ENCODE data around the gene ALMS1.
"Not testable (repeated sequence)": the region's sequence is repeated elsewhere in the genome, so short reads cannot be mapped to it uniquely, and the experiment has no call there.

The ALMS1 gene

DNA sequence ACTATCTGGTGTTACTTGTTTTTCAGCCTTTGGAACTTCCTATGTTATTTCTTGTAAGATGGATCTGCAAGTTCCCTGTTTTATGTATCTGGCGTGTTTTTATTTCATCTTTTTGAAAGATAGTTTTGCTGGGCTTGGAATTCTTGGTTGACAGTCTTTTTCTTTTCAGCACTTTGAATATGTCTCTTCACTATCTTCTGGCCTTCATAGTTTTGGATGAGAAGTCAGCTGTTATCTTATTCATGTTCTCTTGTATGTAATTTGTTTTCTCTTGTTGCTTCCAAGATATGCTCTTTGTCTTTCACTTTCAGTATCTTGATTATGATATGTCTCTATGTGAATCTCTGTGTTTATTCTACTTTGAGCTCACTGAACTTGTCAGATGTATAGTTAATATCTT, 50.4 kb downstream of the ALMS1 start:
- Histone ChIP-seq H3K4me1 (ENCODE audit: insufficient read depth, low read length) (no peaks in the 10 kb centered on the region), H3K9me3 (ENCODE audit: control insufficient read depth, insufficient read depth, low read length) (peaks cover 3% of the 10 kb centered on the region; the same call in 1 of the 2 replicates), H3K9ac (ENCODE audit: low read depth, low read length) (no peak overlapping the region), H3K36me3 (ENCODE audit: insufficient read depth, low read length) (peaks cover 5% of the 10 kb centered on the region)

DNA sequence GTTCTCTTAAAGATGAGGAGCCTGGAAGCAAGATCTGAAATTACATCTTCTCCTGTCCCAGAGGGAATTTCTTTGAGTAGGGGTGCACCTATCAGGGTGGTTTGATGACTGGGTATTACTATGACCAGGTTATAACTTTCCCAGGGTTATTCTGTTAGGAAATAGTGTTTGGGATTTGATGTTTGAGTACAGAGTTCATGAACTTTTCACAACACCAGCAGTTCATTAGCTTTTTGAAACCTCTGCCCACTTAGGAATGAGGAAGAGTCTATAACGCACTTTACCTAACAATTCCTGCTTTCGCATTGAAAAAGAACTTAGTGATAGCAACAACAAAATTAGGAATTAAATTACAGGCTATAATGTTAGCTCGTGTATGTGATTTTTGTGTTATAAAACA, 58.6 kb downstream of the ALMS1 start:
- no peaks in the 10 kb centered on the region; the same call in 1 of the 2 replicates for H3K36me3 ChIP-seq (ENCODE audit: insufficient read depth, low read length)
- no peak overlapping the region for H3K9ac ChIP-seq (ENCODE audit: low read depth, low read length)
- H3K9me3 ChIP-seq (ENCODE audit: control insufficient read depth, insufficient read depth, low read length), result no peaks in the 10 kb centered on the region
- H3K4me1 ChIP-seq (ENCODE audit: insufficient read depth, low read length), result no peaks in the 10 kb centered on the region

- H3K9ac ChIP-seq (ENCODE audit: low read depth, low read length), result no peak overlapping the region
- H3K9me3 ChIP-seq (ENCODE audit: control insufficient read depth, insufficient read depth, low read length), result no peaks in the 10 kb centered on the region
- no peaks in the 10 kb centered on the region for H3K4me1 ChIP-seq (ENCODE audit: insufficient read depth, low read length)
- peaks cover 22% of the 10 kb centered on the region for H3K36me3 ChIP-seq (ENCODE audit: insufficient read depth, low read length)
These were observed 63.2 kb downstream of the ALMS1 start for GRCh38 chr2:73448856-73449255.

DNA sequence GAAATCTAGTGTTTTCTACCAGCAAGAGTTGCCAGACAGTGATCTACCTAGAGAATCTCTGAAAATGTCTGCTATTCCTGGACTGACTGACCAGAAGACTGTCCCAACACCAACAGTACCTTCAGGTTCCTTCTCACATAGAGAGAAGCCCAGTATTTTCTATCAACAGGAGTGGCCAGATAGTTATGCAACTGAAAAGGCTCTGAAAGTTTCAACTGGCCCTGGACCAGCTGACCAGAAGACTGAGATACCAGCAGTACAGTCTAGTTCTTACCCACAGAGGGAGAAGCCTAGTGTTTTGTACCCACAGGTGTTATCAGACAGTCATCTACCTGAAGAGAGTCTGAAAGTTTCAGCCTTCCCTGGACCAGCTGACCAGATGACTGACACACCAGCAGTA, 63.8 kb downstream of the ALMS1 start:
- Histone ChIP-seq H3K36me3 (ENCODE audit: insufficient read depth, low read length) (peaks cover 22% of the 10 kb centered on the region), H3K9ac (ENCODE audit: low read depth, low read length) (no peak overlapping the region), H3K9me3 (ENCODE audit: control insufficient read depth, insufficient read depth, low read length) (no peaks in the 10 kb centered on the region), H3K4me1 (ENCODE audit: insufficient read depth, low read length) (no peaks in the 10 kb centered on the region)

DNA sequence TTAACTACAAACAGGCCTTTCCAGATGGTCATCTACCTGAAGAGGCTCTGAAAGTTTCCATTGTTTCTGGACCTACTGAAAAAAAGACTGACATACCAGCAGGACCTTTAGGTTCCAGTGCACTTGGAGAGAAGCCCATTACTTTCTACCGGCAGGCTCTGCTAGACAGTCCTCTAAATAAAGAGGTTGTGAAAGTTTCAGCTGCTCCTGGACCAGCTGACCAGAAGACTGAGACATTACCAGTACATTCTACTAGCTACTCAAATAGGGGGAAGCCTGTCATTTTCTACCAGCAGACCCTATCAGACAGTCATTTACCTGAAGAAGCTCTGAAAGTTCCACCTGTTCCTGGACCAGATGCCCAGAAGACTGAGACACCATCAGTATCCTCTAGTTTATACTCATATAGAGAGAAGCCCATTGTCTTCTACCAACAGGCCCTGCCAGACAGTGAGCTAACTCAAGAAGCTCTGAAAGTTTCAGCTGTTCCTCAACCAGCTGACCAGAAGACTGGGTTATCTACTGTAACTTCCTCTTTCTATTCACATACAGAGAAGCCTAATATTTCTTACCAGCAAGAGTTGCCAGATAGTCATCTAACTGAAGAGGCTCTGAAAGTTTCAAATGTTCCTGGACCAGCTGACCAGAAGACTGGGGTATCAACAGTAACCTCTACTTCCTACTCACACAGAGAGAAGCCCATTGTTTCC, 65.8 kb downstream of the ALMS1 start:
- Histone ChIP-seq H3K36me3 (ENCODE audit: insufficient read depth, low read length) (peaks cover 22% of the 10 kb centered on the region), H3K9ac (ENCODE audit: low read depth, low read length) (no peak overlapping the region), H3K4me1 (ENCODE audit: insufficient read depth, low read length) (no peaks in the 10 kb centered on the region), H3K9me3 (ENCODE audit: control insufficient read depth, insufficient read depth, low read length) (no peaks in the 10 kb centered on the region)

GRCh38 chr2:73457982-73458381, 72.3 kb downstream of the ALMS1 start:
- no peaks in the 10 kb centered on the region; the same call in 1 of the 2 replicates for H3K36me3 ChIP-seq (ENCODE audit: insufficient read depth, low read length)
- peaks cover 18% of the 10 kb centered on the region for H3K9me3 ChIP-seq (ENCODE audit: control insufficient read depth, insufficient read depth, low read length)
- no peaks in the 10 kb centered on the region for H3K4me1 ChIP-seq (ENCODE audit: insufficient read depth, low read length)
- no peak overlapping the region for H3K9ac ChIP-seq (ENCODE audit: low read depth, low read length)

DNA sequence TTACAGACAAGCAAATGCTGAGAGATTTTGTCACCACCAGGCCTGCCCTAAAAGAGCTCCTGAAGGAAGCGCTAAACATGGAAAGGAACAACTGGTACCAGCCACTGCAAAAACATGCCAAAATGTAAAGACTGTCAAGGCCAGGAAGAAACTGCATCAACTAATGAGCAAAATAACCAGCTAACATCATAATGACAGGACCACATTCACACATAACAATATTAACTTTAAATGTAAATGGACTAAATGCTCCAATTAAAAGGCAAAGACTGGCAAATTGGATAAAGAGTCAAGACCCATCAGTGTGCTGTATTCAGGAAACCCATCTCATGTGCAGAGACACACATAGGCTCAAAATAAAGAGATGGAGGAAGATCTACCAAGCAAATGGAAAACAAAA, 76.8 kb downstream of the ALMS1 start:
- not testable (repeated sequence) for H3K4me1 ChIP-seq (ENCODE audit: insufficient read depth, low read length); H3K36me3 ChIP-seq (ENCODE audit: insufficient read depth, low read length); H3K9ac ChIP-seq (ENCODE audit: low read depth, low read length)
- peaks cover 16% of the 10 kb centered on the region for H3K9me3 ChIP-seq (ENCODE audit: control insufficient read depth, insufficient read depth, low read length)

DNA sequence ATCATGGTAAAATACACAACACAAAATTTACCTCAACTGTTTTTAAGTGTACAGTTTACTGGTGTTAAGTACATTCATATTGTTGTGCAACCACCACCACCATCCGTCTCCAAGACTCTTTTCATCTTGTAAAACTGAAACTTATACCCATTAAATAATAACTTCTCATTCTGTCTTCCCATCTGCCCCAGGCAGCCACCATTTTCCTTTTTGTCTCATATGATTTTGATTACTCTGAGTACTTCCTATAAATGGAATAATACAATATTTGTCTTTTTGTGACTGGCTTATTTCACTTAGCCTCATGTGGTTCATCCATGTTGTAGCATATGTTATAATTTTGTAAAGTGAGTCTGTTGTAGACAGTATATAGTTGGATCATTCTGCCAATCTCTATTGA, 82.7 kb downstream of the ALMS1 start:
- no peak overlapping the region for H3K9ac ChIP-seq (ENCODE audit: low read depth, low read length)
- H3K4me1 ChIP-seq (ENCODE audit: insufficient read depth, low read length), result no peaks in the 10 kb centered on the region
- H3K9me3 ChIP-seq (ENCODE audit: control insufficient read depth, insufficient read depth, low read length), result no peaks in the 10 kb centered on the region
- no peaks in the 10 kb centered on the region for H3K36me3 ChIP-seq (ENCODE audit: insufficient read depth, low read length)

- not testable (repeated sequence) for H3K36me3 ChIP-seq (ENCODE audit: insufficient read depth, low read length); H3K9ac ChIP-seq (ENCODE audit: low read depth, low read length); H3K4me1 ChIP-seq (ENCODE audit: insufficient read depth, low read length); H3K9me3 ChIP-seq (ENCODE audit: control insufficient read depth, insufficient read depth, low read length)
These were observed 98.2 kb downstream of the ALMS1 start for GRCh38 chr2:73483874-73484273.

DNA sequence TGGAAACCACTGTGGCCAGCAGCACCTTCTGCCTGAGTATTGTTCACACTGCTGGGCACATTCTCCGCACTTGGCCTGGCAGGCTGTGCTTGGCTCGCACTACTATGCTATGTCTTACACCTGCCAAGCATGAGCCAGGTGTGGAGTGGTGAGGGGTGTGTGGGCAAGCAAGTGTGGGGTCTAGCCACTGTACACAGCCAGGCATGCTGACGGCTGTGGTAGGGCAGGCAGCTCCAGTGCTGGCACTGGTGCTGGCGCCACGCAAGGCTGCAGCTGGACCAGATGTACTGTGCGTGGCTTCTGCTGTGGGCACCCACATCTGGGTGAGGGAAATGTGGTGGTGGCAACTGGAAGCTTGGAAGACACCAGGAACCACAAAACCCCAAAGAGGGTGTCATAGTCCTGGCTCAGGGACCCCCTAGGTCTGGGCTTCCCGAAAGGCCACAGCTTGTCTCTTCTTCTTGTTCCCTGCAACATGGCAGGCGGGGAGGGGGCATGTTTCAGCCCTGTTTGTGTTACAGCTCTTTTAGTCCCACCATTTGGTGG, 101.5 kb downstream of the ALMS1 start:
- H3K4me1 ChIP-seq (ENCODE audit: insufficient read depth, low read length), result no peaks in the 10 kb centered on the region
- peaks cover 3% of the 10 kb centered on the region; the same call in 1 of the 2 replicates for H3K36me3 ChIP-seq (ENCODE audit: insufficient read depth, low read length)
- H3K9ac ChIP-seq (ENCODE audit: low read depth, low read length), result no peak overlapping the region
- no peaks in the 10 kb centered on the region; the same call in 1 of the 2 replicates for H3K9me3 ChIP-seq (ENCODE audit: control insufficient read depth, insufficient read depth, low read length)

DNA sequence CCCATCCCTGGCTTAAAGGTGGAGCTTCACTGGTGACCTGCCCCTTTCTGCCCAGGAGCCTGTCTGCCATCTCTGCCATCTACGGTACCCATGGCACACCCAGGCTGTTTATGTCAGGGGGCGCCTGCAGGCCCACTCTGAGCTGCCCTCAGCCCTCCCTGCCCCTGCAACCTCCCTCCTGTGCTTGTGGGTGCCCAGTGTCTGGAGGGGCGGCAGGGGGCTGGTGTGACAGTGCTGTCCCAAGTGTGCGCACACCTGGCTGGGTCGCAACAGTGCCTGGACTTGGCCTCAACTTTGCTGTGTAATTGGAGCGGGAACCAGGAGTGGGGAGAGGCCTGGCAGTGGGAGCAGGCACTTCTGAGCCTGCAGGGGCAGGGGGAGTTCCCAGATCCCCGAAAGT, 102.4 kb downstream of the ALMS1 start:
- H3K36me3 ChIP-seq (ENCODE audit: insufficient read depth, low read length), result peaks cover 3% of the 10 kb centered on the region; the same call in 1 of the 2 replicates
- no peaks in the 10 kb centered on the region for H3K4me1 ChIP-seq (ENCODE audit: insufficient read depth, low read length)
- H3K9me3 ChIP-seq (ENCODE audit: control insufficient read depth, insufficient read depth, low read length), result no peaks in the 10 kb centered on the region; the same call in 1 of the 2 replicates
- no peak overlapping the region for H3K9ac ChIP-seq (ENCODE audit: low read depth, low read length)

DNA sequence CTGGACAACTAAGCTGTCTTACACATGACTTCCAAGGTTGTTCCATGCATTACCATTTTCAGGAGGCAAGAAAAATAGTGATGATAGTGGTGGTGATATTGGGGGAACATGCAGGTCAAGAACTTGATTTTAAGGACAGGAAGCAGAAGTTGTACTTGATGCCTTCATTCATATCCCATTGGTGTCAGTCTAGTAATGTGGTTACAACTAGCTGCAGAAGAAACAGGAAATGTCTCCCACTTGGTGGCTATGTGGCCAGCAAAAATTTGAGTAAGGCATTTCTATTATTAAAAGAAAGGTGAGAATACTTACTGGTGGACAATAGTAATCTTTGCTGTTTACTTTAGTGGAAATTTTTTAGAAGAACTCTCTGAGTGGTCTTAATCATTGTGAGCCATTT, 103.4 kb downstream of the ALMS1 start:
- Histone ChIP-seq H3K9ac (ENCODE audit: low read depth, low read length) (no peak overlapping the region), H3K9me3 (ENCODE audit: control insufficient read depth, insufficient read depth, low read length) (no peaks in the 10 kb centered on the region; the same call in 1 of the 2 replicates), H3K4me1 (ENCODE audit: insufficient read depth, low read length) (no peaks in the 10 kb centered on the region), H3K36me3 (ENCODE audit: insufficient read depth, low read length) (peaks cover 3% of the 10 kb centered on the region; the same call in 1 of the 2 replicates)

DNA sequence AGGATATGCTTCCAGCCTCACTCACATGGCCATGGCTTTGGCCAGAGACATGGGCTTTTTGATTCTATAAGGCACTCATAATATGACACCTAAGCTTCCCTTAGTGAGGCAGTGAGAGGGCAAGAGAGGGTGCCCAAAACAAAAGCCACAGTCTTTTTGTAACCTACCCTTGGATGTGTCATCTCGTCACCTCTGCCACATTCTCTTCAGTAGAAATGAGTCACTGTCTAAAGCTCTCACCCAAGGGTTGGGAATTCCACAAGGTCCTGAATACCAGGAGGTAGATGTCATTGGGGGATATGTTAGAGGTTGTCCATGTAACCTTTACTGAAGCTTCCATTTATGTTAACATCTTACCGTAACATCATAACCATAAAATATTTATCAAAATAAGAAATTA, 108.4 kb downstream of the ALMS1 start:
- no peaks in the 10 kb centered on the region; the same call in 1 of the 2 replicates for H3K9me3 ChIP-seq (ENCODE audit: control insufficient read depth, insufficient read depth, low read length)
- H3K9ac ChIP-seq (ENCODE audit: low read depth, low read length), result no peak overlapping the region
- peaks cover 3% of the 10 kb centered on the region; the same call in 1 of the 2 replicates for H3K36me3 ChIP-seq (ENCODE audit: insufficient read depth, low read length)
- H3K4me1 ChIP-seq (ENCODE audit: insufficient read depth, low read length), result no peaks in the 10 kb centered on the region

DNA sequence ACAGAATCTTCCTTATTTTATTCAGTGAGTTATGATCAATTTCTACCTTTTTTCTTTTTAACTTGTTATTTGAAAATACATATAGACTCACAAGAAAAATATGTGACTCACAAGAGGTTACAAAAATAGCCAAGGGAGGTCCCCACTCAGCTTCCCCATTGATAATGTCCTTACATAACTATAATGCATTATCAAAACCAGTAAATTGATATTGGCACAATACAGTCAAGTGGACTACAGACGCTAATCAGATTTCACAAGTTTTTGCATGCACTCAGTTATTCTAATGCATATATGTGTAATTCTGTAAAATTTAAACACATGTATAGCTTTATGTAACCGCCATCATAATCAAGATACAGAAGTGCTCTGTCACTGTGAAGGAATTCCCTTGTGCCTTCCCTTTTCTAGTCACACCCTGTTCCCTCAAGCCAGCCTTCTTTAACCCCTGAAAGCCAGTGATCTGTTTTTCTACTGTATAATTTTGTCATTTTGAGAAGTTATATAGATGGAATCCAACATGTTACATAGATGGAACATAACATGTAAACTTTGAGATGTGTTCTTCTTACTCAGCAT, 118.4 kb downstream of the ALMS1 start:
- Histone ChIP-seq H3K4me1 (ENCODE audit: insufficient read depth, low read length) (no peaks in the 10 kb centered on the region), H3K36me3 (ENCODE audit: insufficient read depth, low read length) (no peaks in the 10 kb centered on the region), H3K9ac (ENCODE audit: low read depth, low read length) (no peak overlapping the region), H3K9me3 (ENCODE audit: control insufficient read depth, insufficient read depth, low read length) (no peaks in the 10 kb centered on the region)

GRCh38 chr2:73504850-73505249, 119.2 kb downstream of the ALMS1 start:
- not testable (repeated sequence) for H3K36me3 ChIP-seq (ENCODE audit: insufficient read depth, low read length); H3K4me1 ChIP-seq (ENCODE audit: insufficient read depth, low read length); H3K9ac ChIP-seq (ENCODE audit: low read depth, low read length); H3K9me3 ChIP-seq (ENCODE audit: control insufficient read depth, insufficient read depth, low read length)
